NCI-H2107 treated with DMSO at 0.1 percent for 48 hours (cell line): Measurements from ENCODE around the gene LRFN5.
A peak's percentile ranks its signal among the peaks of the same experiment; 100 is the strongest.
"Not testable (repeated sequence)": the region's sequence is repeated elsewhere in the genome, so short reads cannot be mapped to it uniquely, and the experiment has no call there.

Experiments used
- DNase-seq: peaks from one replicate; lab custom pipeline; 2025; ENCODE audit not compliant: unreplicated experiment; lab: John Stamatoyannopoulos, UW

LRFN5 gene

GRCh38 chr14:41636492-41637392 is 30.1 kb downstream of the LRFN5 start:
- no peak for DNase-seq

GRCh38 chr14:41641690-41642089 is 35.0 kb downstream of the LRFN5 start:
- DNase-seq, result no peak

GRCh38 chr14:41642367-41642766 is 35.7 kb downstream of the LRFN5 start:
- DNase-seq, result no peak

GRCh38 chr14:41642789-41643188 is 36.1 kb downstream of the LRFN5 start:
- no peak for DNase-seq

GRCh38 chr14:41644606-41645005 is 37.9 kb downstream of the LRFN5 start:
- DNase-seq, result no peak

- no peak for DNase-seq
Measured at GRCh38 chr14:41650802-41651201, 44.1 kb downstream of the LRFN5 start.

GRCh38 chr14:41654196-41654595 is 47.5 kb downstream of the LRFN5 start:
- DNase-seq, result no peak

GRCh38 chr14:41662780-41663472 is 56.2 kb downstream of the LRFN5 start:
- DNase-seq, result no peak

- no peak for DNase-seq
Measured at GRCh38 chr14:41663473-41663850, 56.8 kb downstream of the LRFN5 start.

- no peak for DNase-seq
Measured at GRCh38 chr14:41666301-41666700, 59.6 kb downstream of the LRFN5 start.

GRCh38 chr14:41668356-41668755 is 61.7 kb downstream of the LRFN5 start:
- no peak for DNase-seq

GRCh38 chr14:41673601-41674000 is 66.9 kb downstream of the LRFN5 start:
- DNase-seq, result not testable (repeated sequence)

- DNase-seq, result not testable (repeated sequence)
Measured at GRCh38 chr14:41674511-41674971, 67.9 kb downstream of the LRFN5 start.

- DNase-seq, result no peak
Measured at GRCh38 chr14:41699486-41699885, 92.8 kb downstream of the LRFN5 start.

GRCh38 chr14:41718477-41719166 is 111.9 kb downstream of the LRFN5 start:
- no peak for DNase-seq

GRCh38 chr14:41739203-41739602 is 132.5 kb downstream of the LRFN5 start:
- no peak for DNase-seq

GRCh38 chr14:41743140-41743539 is 136.5 kb downstream of the LRFN5 start:
- no peak for DNase-seq

GRCh38 chr14:41749429-41749828 is 142.8 kb downstream of the LRFN5 start:
- DNase-seq, result peak; percentile 89

GRCh38 chr14:41750575-41750974 is 143.9 kb downstream of the LRFN5 start:
- DNase-seq, result not testable (repeated sequence)

- no peak for DNase-seq
Measured at GRCh38 chr14:41758011-41758665, 151.5 kb downstream of the LRFN5 start.

GRCh38 chr14:41761204-41761603 is 154.5 kb downstream of the LRFN5 start:
- DNase-seq, result no peak
